ENCODE results near the gene PHC2. TPM values are rescaled to one million over a fixed set of nuclear protein-coding genes. Genes with fewer than 3 reads are reported as not detected.

PHC2 gene
- total RNA-seq, 1 donor from 2014 or later = 287 TPM

GRCh38 chr1:33287317-33287716, 143.6 kb downstream of the PHC2 start:
- H3K4me1 Mint-ChIP-seq (ENCODE audit: low read depth, unreplicated experiment) = peaks cover 2% of the 10 kb centered on the region
- H3K36me3 Mint-ChIP-seq (ENCODE audit: unreplicated experiment) = peaks cover 4% of the 10 kb centered on the region
- H3K27ac Mint-ChIP-seq (ENCODE audit: unreplicated experiment) = no peak overlapping the region

GRCh38 chr1:33286451-33287185, 144.3 kb downstream of the PHC2 start:
- H3K36me3 Mint-ChIP-seq (ENCODE audit: unreplicated experiment) = peaks cover 9% of the 10 kb centered on the region
- H3K27me3 Mint-ChIP-seq (ENCODE audit: unreplicated experiment) = no peaks in the 10 kb centered on the region
- no peak for DNase-seq
- TF ChIP-seq, protein P1, sequence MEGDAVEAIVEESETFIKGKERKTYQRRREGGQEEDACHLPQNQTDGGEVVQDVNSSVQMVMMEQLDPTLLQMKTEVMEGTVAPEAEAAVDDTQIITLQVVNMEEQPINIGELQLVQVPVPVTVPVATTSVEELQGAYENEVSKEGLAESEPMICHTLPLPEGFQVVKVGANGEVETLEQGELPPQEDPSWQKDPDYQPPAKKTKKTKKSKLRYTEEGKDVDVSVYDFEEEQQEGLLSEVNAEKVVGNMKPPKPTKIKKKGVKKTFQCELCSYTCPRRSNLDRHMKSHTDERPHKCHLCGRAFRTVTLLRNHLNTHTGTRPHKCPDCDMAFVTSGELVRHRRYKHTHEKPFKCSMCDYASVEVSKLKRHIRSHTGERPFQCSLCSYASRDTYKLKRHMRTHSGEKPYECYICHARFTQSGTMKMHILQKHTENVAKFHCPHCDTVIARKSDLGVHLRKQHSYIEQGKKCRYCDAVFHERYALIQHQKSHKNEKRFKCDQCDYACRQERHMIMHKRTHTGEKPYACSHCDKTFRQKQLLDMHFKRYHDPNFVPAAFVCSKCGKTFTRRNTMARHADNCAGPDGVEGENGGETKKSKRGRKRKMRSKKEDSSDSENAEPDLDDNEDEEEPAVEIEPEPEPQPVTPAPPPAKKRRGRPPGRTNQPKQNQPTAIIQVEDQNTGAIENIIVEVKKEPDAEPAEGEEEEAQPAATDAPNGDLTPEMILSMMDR (IDR thresholded peaks at IDR 0.05; ENCODE audit: partially characterized antibody, unreplicated experiment) = no peak
- H3K4me3 Mint-ChIP-seq (ENCODE audit: unreplicated experiment) = no peak overlapping the region
- no peak overlapping the region for H3K27ac Mint-ChIP-seq (ENCODE audit: unreplicated experiment)
- peaks cover 2% of the 10 kb centered on the region for H3K4me1 Mint-ChIP-seq (ENCODE audit: low read depth, unreplicated experiment)
- H3K9me3 Mint-ChIP-seq (ENCODE audit: unreplicated experiment) = peaks cover 2% of the 10 kb centered on the region

More at GRCh38 chr1:33287317-33287716, 143.6 kb downstream of the PHC2 start:
- Mint-ChIP-seq H3K9me3 (ENCODE audit: unreplicated experiment) (peaks cover 2% of the 10 kb centered on the region), H3K27me3 (ENCODE audit: unreplicated experiment) (no peaks in the 10 kb centered on the region), H3K4me3 (ENCODE audit: unreplicated experiment) (no peak overlapping the region)
- TF ChIP-seq, protein P1 (IDR thresholded peaks at IDR 0.05; ENCODE audit: partially characterized antibody, unreplicated experiment) = no peak
- no peak for DNase-seq

GRCh38 chr1:33284049-33284448, 146.8 kb downstream of the PHC2 start:
- Mint-ChIP-seq H3K36me3 (ENCODE audit: unreplicated experiment) (peaks cover 9% of the 10 kb centered on the region), H3K4me1 (ENCODE audit: low read depth, unreplicated experiment) (peaks cover 2% of the 10 kb centered on the region), H3K4me3 (ENCODE audit: unreplicated experiment) (no peak overlapping the region), H3K27me3 (ENCODE audit: unreplicated experiment) (no peaks in the 10 kb centered on the region), H3K9me3 (ENCODE audit: unreplicated experiment) (peaks cover 2% of the 10 kb centered on the region), H3K27ac (ENCODE audit: unreplicated experiment) (no peak overlapping the region)
- DNase-seq = no peak
- TF ChIP-seq, protein P1 (IDR thresholded peaks at IDR 0.05; ENCODE audit: partially characterized antibody, unreplicated experiment) = no peak

DNA sequence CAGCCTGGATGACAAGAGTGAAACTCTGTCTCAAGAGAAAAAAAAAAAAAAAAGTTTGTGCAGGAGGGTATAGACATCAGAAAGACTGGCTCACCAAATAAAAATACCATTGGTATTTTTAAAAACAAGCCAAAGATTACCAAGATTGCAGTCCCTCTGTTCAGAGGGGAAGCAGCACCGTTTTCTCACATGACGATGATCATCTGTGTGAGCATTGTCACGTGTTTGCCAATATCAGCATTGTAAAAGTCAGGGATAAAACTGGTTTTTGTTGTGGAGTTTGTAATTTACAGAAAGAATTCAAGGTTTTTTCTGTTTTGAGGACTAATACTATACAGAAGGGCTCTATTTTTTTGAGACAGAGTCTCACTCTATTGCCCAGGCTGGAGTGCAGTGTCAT, 148.1 kb downstream of the PHC2 start:
- Mint-ChIP-seq H3K27me3 (ENCODE audit: unreplicated experiment) (no peaks in the 10 kb centered on the region), H3K9me3 (ENCODE audit: unreplicated experiment) (no peaks in the 10 kb centered on the region), H3K27ac (ENCODE audit: unreplicated experiment) (no peak overlapping the region), H3K4me3 (ENCODE audit: unreplicated experiment) (no peak overlapping the region), H3K4me1 (ENCODE audit: low read depth, unreplicated experiment) (no peaks in the 10 kb centered on the region), H3K36me3 (ENCODE audit: unreplicated experiment) (peaks cover 5% of the 10 kb centered on the region)
- TF ChIP-seq, protein P1 (IDR thresholded peaks at IDR 0.05; ENCODE audit: partially characterized antibody, unreplicated experiment) = no peak
- DNase-seq = no peak

DNA sequence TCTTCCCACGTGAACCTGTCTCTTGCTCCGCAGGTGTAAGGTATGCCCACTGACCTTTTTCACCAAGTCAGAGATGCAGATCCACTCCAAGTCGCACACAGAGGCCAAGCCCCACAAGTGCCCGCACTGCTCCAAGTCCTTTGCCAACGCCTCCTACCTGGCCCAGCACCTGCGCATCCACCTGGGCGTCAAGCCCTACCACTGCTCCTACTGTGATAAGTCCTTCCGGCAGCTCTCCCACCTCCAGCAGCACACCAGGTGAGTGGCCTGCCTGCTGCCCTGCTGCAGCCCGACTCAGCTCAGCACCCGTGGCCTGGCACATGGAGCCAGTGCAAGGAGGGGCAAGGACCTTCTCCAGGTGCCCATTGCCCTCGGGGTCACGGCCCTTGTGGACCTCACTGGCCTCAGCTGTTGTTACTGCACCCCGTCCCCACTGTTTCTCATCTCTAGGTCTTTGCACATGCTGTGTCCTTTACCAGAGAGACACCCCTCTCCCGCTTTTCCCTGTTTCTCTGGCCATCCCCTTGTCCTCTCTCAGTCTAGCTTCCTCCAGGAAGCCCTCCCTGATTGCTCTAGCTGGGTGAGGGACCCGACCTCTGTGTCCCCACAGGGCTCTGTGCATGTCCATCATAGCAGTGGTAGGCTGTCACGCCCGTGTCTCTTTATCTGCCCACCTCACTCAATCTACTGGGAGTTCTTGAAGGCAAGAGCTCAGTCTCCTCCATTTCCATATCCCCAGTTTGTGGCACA, 149.2 kb downstream of the PHC2 start:
- no peaks in the 10 kb centered on the region for H3K4me1 Mint-ChIP-seq (ENCODE audit: low read depth, unreplicated experiment)
- DNase-seq = no peak
- peaks cover 3% of the 10 kb centered on the region for H3K9me3 Mint-ChIP-seq (ENCODE audit: unreplicated experiment)
- H3K27me3 Mint-ChIP-seq (ENCODE audit: unreplicated experiment) = peaks cover under 1% of the 10 kb centered on the region
- H3K36me3 Mint-ChIP-seq (ENCODE audit: unreplicated experiment) = peaks cover 11% of the 10 kb centered on the region
- peak overlapping the region; percentile 50 for H3K27ac Mint-ChIP-seq (ENCODE audit: unreplicated experiment)
- no peak overlapping the region for H3K4me3 Mint-ChIP-seq (ENCODE audit: unreplicated experiment)
- TF ChIP-seq, protein P1 (IDR thresholded peaks at IDR 0.05; ENCODE audit: partially characterized antibody, unreplicated experiment) = no peak

All from glutamatergic neuron (in vitro differentiated cells).